T-cell (primary cell): ENCODE data around the gene LMX1A. TPM values are rescaled to one million over a fixed set of nuclear protein-coding genes. Genes with fewer than 3 reads are reported as not detected.

Experiments
- ATAC-seq, 4 experiments: fragments of 200-7000 bp in 3 of 4; fragments of 150-1000 bp in 1 of 4; cut with Tn5 transposase; replicated peaks in 1 of 4; 1 replicate in 3 of 4; 2 replicates in 1 of 4; pipeline ENCODE4 v1.10.0; 2021; ENCODE audit warnings: moderate library complexity in 3 of 4, mild to moderate bottlenecking in 2 of 4, moderate number of reproducible peaks in 1 of 4
- CTCF ChIA-PET, 2 donors: fragments of 300-600 bp; sonication (Branson Sonifier 250); formaldehyde crosslinking; loops; one replicate each; lab custom pipeline; 2022; ENCODE audit warnings: antibody characterized with exemption in 2 of 2; lab: Charles Lee
- POLR2A ChIA-PET, 2 donors: fragments of 300-600 bp; sonication (Branson Sonifier 250); formaldehyde crosslinking; loops; one replicate each; lab custom pipeline; 2022; ENCODE audit warnings: antibody characterized with exemption in 2 of 2; lab: Charles Lee
- DNase-seq, 35 experiments: peaks; one replicate each; pipeline versions ENCODE4 v3.0.0 to v3.0.0-alpha.2; 2013 to 2023
- H3K27ac ChIP-seq: one replicate; pipeline ENCODE4 v1.5.1; 2013; ENCODE audit warnings: low read length
- H3K27me3 ChIP-seq, 2 experiments: replicated peaks in 1 of 2; 1 replicate in 1 of 2; 2 replicates in 1 of 2; pipeline versions ENCODE4 v1.6.1 to v1.7.0; 2013; ENCODE audit warnings: low read length in 1 of 2, mixed read lengths in 1 of 2; ENCODE audit not compliant: control insufficient read depth in 2 of 2, insufficient read depth in 2 of 2; ENCODE audit errors: extremely low read depth in 1 of 2
- H3K36me3 ChIP-seq, 2 donors: 1 replicate in 1 of 2; 2 replicates in 1 of 2; pipeline versions ENCODE4 v1.6.1 to v1.7.0; 2013; ENCODE audit warnings: low read length in 1 of 2; ENCODE audit not compliant: control insufficient read depth in 2 of 2, insufficient read depth in 1 of 2; ENCODE audit errors: extremely low read depth in 1 of 2
- H3K4me1 ChIP-seq, 2 experiments: 1 replicate in 1 of 2; 2 replicates in 1 of 2; pipeline versions ENCODE4 v1.6.1 to v1.7.0; 2013; ENCODE audit warnings: low read length in 2 of 2, mixed read lengths in 1 of 2; ENCODE audit not compliant: insufficient read depth in 2 of 2, control insufficient read depth in 1 of 2; ENCODE audit errors: extremely low read depth in 1 of 2
- H3K4me3 ChIP-seq, 2 donors: 1 replicate in 1 of 2; 2 replicates in 1 of 2; pipeline versions ENCODE4 v1.5.1 to v1.7.0; 2013; ENCODE audit warnings: mild to moderate bottlenecking in 2 of 2, low read length in 1 of 2, moderate library complexity in 1 of 2; ENCODE audit not compliant: control insufficient read depth in 1 of 2; ENCODE audit errors: extremely low read depth in 1 of 2
- H3K9me3 ChIP-seq: 2 replicates; pipeline ENCODE4 v1.7.0; 2013
- H3K27ac Mint-ChIP-seq, 2 donors: one replicate each; pipeline ENCODE4 v1.8.0; 2020 to 2021; ENCODE audit warnings: mild to moderate bottlenecking in 2 of 2, mixed read lengths in 2 of 2
- H3K27me3 Mint-ChIP-seq, 2 donors: one replicate each; pipeline ENCODE4 v1.8.0; 2021 to 2022; ENCODE audit warnings: mixed read lengths in 2 of 2
- H3K36me3 Mint-ChIP-seq: one replicate; pipeline ENCODE4 v1.8.0; 2021; ENCODE audit warnings: mixed read lengths
- H3K4me1 Mint-ChIP-seq, 3 donors: one replicate each; pipeline ENCODE4 v1.8.0; 2020 to 2022; ENCODE audit warnings: mixed read lengths in 3 of 3, mild to moderate bottlenecking in 1 of 3
- H3K4me3 Mint-ChIP-seq, 3 donors: one replicate each; pipeline ENCODE4 v1.8.0; 2020 to 2022; ENCODE audit warnings: mild to moderate bottlenecking in 3 of 3, mixed read lengths in 3 of 3, moderate library complexity in 3 of 3
- H3K9me3 Mint-ChIP-seq, 3 donors: one replicate each; pipeline ENCODE4 v1.8.0; 2020 to 2022; ENCODE audit warnings: mixed read lengths in 3 of 3
- WGBS: methylation state at CpG from one replicate; pipeline ENCODE4 v1.1.5; 2013; ENCODE audit warnings: missing lambda C conversion rate; ENCODE audit not compliant: insufficient coverage; 5-methylcytosine and 5-hydroxymethylcytosine counted together
- total RNA-seq, 35 experiments: library from RNA in 6 of 35; stranded (reverse) in 6 of 35; fragments of 120-200 nt in 1 of 35; gene quantifications; one replicate each; pipeline versions ENCODE4 v1.2.1 to v1.2.4 and lab custom pipeline; 2013 to 2026

The LMX1A gene
- total RNA-seq, 5 donors from 2014 or later (not counting 1 experiment from before 2014, with no cell fraction given) = not detected

DNA sequence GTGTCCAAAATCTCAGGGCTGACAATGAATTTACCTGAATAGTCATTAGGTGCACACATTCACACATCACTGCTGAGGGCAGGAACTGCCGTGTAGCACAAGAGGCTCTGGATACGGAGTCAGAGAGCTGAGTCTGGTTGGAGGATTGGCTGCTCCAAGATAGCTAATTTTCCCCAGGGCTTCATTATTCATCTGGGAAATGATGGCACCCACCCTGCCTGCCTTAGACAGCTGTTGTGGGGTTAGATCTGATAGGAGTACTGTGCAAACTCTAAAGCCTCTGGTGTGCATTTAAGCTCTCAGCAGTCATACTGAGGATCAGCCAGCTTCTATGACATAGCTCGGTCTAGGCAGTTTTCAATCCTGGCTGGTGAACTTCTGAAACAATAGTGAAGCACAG is 67.0 kb downstream of the LMX1A start:
- no peaks in the 10 kb centered on the region for H3K4me1 Mint-ChIP-seq
- DNase-seq (no peak), ATAC-seq (no peak)
- peaks cover 0 to 12% of the 10 kb centered on the region in 2 experiments for H3K27me3 ChIP-seq
- no peaks in the 10 kb centered on the region for H3K9me3 ChIP-seq
- POLR2A ChIA-PET = no interaction called here
- 67% methylated on average over 1 of the region's 3 CpGs for WGBS
- H3K4me3 Mint-ChIP-seq = no peak overlapping the region
- no peaks in the 10 kb centered on the region for H3K36me3 Mint-ChIP-seq
- no peak overlapping the region for H3K27ac Mint-ChIP-seq
- H3K4me1 ChIP-seq = no peaks in the 10 kb centered on the region
- H3K36me3 ChIP-seq = no peaks in the 10 kb centered on the region
- H3K9me3 Mint-ChIP-seq = no peaks in the 10 kb centered on the region
- peaks cover 19 to 29% of the 10 kb centered on the region in 2 donors for H3K27me3 Mint-ChIP-seq
- no peak overlapping the region for H3K4me3 ChIP-seq
- CTCF ChIA-PET = no interaction called here
- H3K27ac ChIP-seq = no peak overlapping the region

DNA sequence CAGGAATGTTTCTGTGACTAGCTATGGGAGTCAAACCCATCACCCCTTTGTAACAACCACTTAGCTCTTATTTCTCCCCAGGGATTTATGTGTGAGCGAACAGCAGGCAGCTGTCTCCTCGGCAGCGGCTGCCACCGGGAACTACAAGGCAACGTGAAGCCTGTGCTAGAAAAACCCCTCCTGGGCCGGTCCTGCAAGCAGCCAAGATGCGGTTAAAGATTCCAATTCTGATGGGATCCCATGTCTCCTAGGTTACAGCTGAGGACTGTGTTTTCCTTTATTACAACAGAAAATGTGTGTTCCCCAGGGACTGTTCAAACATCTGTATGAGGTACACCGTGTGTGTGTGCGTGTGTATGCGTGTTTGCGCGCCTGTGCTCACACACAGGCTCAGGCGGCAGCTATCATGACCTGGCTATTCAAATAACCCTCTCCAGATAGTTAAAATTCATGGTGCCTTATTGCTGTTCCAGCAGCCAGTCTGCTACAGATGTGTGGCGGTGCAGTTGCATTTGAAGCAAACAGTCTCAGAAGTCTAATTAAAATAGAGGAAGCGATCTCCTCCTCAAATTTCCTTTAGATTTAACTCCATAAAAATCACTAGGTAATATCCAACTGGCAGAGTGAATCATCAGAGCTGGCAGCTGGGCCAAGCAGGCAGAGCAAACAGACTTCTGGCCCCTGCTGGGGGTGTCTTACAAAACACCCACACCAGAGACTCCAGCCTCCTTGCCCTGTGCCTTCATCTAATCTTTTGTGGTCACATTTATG is 68.0 kb downstream of the LMX1A start:
- Histone ChIP-seq H3K4me1 (no peaks in the 10 kb centered on the region), H3K36me3 (no peaks in the 10 kb centered on the region), H3K4me3 (no peak overlapping the region), H3K27ac (no peak overlapping the region), H3K9me3 (no peaks in the 10 kb centered on the region), H3K27me3 (peaks cover 0 to 16% of the 10 kb centered on the region in 2 experiments)
- ATAC-seq = no peak
- POLR2A ChIA-PET = no interaction called here
- peaks cover 27 to 38% of the 10 kb centered on the region in 2 donors for H3K27me3 Mint-ChIP-seq
- WGBS = 48% methylated on average over 12 of the region's 15 CpGs
- H3K27ac Mint-ChIP-seq = no peak overlapping the region
- H3K4me1 Mint-ChIP-seq = no peaks in the 10 kb centered on the region
- CTCF ChIA-PET = no interaction called here
- DNase-seq = no peak
- no peaks in the 10 kb centered on the region for H3K36me3 Mint-ChIP-seq
- H3K9me3 Mint-ChIP-seq = no peaks in the 10 kb centered on the region
- no peak overlapping the region for H3K4me3 Mint-ChIP-seq

DNA sequence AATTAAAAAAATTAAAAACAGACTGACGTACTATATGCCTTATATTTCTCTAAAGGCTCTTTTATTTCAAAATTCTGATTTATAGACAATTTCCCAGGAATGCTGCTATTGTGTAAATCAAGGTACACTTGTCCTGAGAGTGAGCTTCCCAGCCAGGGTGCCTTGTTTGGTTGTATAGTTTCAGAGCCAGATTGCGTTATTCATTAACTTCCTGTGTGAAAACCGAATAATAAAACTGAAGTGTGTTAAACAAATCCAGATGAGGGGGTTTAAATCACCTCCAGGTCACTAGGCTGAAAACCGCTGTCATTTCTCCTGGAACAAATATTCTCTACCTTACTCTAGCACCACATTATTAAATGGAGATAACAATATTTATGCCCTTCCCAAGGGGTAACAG is 68.7 kb downstream of the LMX1A start:
- H3K4me1 Mint-ChIP-seq = no peaks in the 10 kb centered on the region
- ATAC-seq (no peak), DNase-seq (no peak)
- H3K27me3 Mint-ChIP-seq = peaks cover 32 to 45% of the 10 kb centered on the region in 2 donors
- H3K4me1 ChIP-seq = no peaks in the 10 kb centered on the region
- H3K27ac ChIP-seq = no peak overlapping the region
- no peaks in the 10 kb centered on the region for H3K9me3 Mint-ChIP-seq
- no CpG with 5 or more reads among the region's 4 CpGs for WGBS
- peaks cover 0 to 16% of the 10 kb centered on the region in 2 experiments for H3K27me3 ChIP-seq
- POLR2A ChIA-PET = no interaction called here
- no peaks in the 10 kb centered on the region for H3K9me3 ChIP-seq
- CTCF ChIA-PET = no interaction called here
- no peaks in the 10 kb centered on the region for H3K36me3 Mint-ChIP-seq
- no peaks in the 10 kb centered on the region for H3K36me3 ChIP-seq
- no peak overlapping the region for H3K4me3 ChIP-seq
- H3K27ac Mint-ChIP-seq = no peak overlapping the region
- H3K4me3 Mint-ChIP-seq = no peak overlapping the region

DNA sequence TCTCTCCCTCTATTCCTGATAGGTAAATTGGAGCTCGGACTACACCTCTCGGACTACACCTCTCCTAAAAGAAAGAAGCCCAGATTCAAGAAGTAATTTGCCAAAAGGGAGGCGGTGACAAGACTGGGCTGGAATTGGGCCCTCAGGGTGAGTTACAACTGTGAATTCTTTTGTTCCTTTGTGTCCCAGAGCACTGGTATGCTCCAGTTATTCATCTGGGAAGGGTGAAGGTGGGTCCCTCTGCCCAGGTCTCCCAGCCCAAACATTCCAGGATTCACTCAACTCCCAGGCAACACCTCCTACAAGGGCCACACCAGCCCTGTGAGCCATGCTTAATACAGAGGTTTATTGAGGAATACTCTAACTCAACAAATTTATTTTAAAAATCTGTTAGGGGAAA is 69.2 kb downstream of the LMX1A start:
- H3K4me3 Mint-ChIP-seq = no peak overlapping the region
- CTCF ChIA-PET = no interaction called here
- no peaks in the 10 kb centered on the region for H3K4me1 ChIP-seq
- H3K36me3 ChIP-seq = no peaks in the 10 kb centered on the region
- H3K9me3 ChIP-seq = no peaks in the 10 kb centered on the region
- no peak overlapping the region for H3K4me3 ChIP-seq
- no peak overlapping the region for H3K27ac ChIP-seq
- peaks cover 35 to 48% of the 10 kb centered on the region in 2 donors for H3K27me3 Mint-ChIP-seq
- WGBS = 100% methylated on average over 1 of the region's 3 CpGs
- peaks cover 0 to 16% of the 10 kb centered on the region in 2 experiments for H3K27me3 ChIP-seq
- H3K36me3 Mint-ChIP-seq = no peaks in the 10 kb centered on the region
- DNase-seq (no peak), ATAC-seq (no peak)
- no peaks in the 10 kb centered on the region for H3K4me1 Mint-ChIP-seq
- no peaks in the 10 kb centered on the region for H3K9me3 Mint-ChIP-seq
- POLR2A ChIA-PET = no interaction called here
- no peak overlapping the region for H3K27ac Mint-ChIP-seq

DNA sequence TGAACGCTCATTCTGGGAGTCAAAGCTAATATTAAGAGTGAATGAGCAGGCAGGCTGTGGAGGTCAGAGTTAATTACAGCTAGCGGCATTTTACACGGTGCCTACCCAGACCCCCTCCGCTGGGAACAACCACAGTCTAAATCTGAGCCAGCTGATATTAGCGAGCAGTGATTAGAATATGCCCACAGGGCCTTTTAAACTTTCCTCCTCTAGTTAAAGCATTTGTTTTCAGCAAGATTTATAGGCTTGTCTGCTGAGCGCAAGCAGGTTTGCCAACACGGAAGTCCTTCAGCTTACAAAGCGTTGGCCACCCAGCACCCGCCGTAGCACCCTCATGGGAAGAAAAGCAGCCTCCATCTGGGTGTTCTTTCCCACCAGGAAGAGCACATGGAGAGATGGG is 72.1 kb downstream of the LMX1A start:
- Histone ChIP-seq H3K27ac (no peak overlapping the region), H3K4me3 (no peak overlapping the region), H3K27me3 (peaks cover 3 to 19% of the 10 kb centered on the region in 2 experiments), H3K36me3 (no peaks in the 10 kb centered on the region), H3K4me1 (no peaks in the 10 kb centered on the region), H3K9me3 (no peaks in the 10 kb centered on the region)
- Mint-ChIP-seq H3K4me1 (no peaks in the 10 kb centered on the region), H3K27me3 (peaks cover 35 to 42% of the 10 kb centered on the region in 2 donors), H3K36me3 (no peaks in the 10 kb centered on the region), H3K4me3 (no peak overlapping the region), H3K27ac (no peak overlapping the region), H3K9me3 (no peaks in the 10 kb centered on the region)
- ChIA-PET CTCF (interaction anchor here in 1 of 2 donors (0.6 kb wide), 1 partner anchor 308 kb away, joined by 3 read pairs; no protein-coding TSS in a partner anchor), POLR2A (no interaction called here)
- WGBS = 69% methylated on average over 7 of the region's 10 CpGs
- no peak for DNase-seq
- no peak for ATAC-seq

DNA sequence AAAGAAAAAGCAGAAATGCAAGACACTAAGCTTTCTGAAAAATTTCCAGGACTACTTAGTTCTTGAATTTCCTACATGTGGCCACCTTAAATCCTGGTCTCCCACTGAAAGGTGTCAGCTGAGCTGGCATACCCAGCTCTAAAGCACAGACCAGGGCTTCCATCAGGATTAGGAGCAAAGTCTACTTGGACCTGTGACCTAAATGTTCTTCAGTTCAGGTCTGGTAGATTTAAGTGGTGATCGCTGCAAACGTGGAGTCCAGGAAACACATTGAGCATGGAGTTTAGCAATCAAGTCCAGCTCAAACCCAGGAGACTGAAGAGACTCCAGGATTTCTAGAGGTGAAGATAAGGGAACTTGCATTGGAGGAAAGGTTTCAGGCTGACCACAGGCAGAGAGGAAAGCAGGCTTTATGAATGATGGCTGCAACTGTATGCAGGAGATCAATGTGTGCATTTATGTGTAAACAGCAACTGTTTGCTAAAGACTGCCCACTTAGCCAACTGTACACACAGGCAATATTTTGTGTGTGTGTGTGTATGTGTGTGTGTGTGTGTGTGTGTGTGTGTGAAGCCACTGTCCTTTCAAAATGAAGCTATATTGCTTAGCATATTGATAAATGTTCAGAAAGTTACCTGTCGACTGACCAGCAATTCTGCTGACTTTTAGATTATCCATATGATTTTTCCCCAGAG is 75.2 kb downstream of the LMX1A start:
- H3K4me1 ChIP-seq = no peaks in the 10 kb centered on the region
- Mint-ChIP-seq H3K36me3 (no peaks in the 10 kb centered on the region), H3K4me1 (no peaks in the 10 kb centered on the region), H3K27ac (no peak overlapping the region), H3K4me3 (no peak overlapping the region), H3K27me3 (peaks cover 29 to 30% of the 10 kb centered on the region in 2 donors), H3K9me3 (no peaks in the 10 kb centered on the region)
- H3K36me3 ChIP-seq = no peaks in the 10 kb centered on the region
- no peak for ATAC-seq
- no peak overlapping the region for H3K27ac ChIP-seq
- ChIA-PET POLR2A (no interaction called here), CTCF (interaction anchor here in 1 of 2 donors (0.6 kb wide), 1 partner anchor 9 kb away, joined by 3 read pairs; no protein-coding TSS in a partner anchor)
- H3K4me3 ChIP-seq = no peak overlapping the region
- H3K27me3 ChIP-seq = peaks cover 3 to 10% of the 10 kb centered on the region in 2 experiments
- DNase-seq = no peak
- 41% methylated on average over 3 of the region's 3 CpGs for WGBS
- H3K9me3 ChIP-seq = no peaks in the 10 kb centered on the region
